HTERT RPE-1 (cell line): Measurements from ENCODE around the gene ZNF254.
"Not testable (repeated sequence)": the region's sequence is repeated elsewhere in the genome, so short reads cannot be mapped to it uniquely, and the experiment has no call there.

Experiments used
- in situ Hi-C: fragments of 300-500 bp; cut with MboI; formaldehyde crosslinking; loops from 4 replicates; pipeline ENCODE4 v1.14.3; 2020; ENCODE audit warnings: low sequenced_read_pairs

Gene ZNF254

GRCh38 chr19:24086974-24087595 lies at the start of gene ZNF254:
TSS of gene ZNF254 (plus strand) at chr19:24087187. CDS start at chr19:24087308, 121 bp downstream.
- in situ Hi-C loops, result no loop called here

GRCh38 chr19:24040621-24041020 lies 46.4 kb upstream of the ZNF254 start:
- in situ Hi-C loops, result no loop called here

- in situ Hi-C loops, result not testable (repeated sequence)
These were observed 45.7 kb upstream of the ZNF254 start for GRCh38 chr19:24041326-24041725.

DNA sequence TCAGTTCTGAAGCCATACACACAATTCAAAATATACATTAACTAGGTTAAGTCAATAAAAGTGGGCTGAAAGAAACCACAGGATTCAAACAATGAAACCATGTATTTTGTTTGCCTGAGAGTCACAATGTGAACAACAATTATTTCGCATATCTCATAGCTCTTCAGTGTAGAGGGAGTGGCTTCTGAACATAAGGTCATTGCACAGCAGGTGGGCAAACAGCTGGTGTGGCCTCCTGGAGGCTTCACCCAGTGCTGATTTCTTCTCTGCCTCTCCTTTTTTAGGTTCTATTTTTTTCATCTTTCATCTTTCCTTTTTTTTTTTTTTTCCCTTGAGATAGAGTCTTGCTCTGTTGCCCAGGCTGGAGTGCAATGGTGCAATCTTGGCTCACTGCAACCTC lies 40.4 kb upstream of the ZNF254 start:
- in situ Hi-C loops, result no loop called here

- in situ Hi-C loops, result no loop called here
These were observed 38.7 kb upstream of the ZNF254 start for GRCh38 chr19:24048261-24048660.

DNA sequence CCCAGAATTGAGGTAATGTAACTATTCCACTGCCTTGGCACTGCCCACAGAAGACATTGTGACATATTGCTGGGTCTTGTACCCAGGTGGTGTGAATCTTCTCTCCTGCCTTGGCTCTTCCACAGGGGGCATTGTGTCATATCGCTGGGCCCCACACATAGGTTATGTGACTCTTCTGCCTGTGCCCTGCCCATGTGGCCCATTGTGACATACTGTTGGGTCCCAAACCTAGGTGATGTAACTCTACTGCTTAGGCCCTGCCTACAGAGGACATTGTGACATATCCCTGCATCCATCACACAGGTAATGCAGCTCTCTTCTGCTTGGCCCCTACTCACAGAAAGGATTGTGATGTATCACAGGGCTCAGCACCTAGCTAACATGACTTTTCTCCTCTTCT lies 37.5 kb upstream of the ZNF254 start:
- in situ Hi-C loops, result no loop called here

GRCh38 chr19:24051516-24051915 lies 35.5 kb upstream of the ZNF254 start:
- in situ Hi-C loops, result no loop called here

GRCh38 chr19:24052811-24053210 lies 34.2 kb upstream of the ZNF254 start:
- in situ Hi-C loops, result no loop called here

- in situ Hi-C loops, result no loop called here
These were observed 33.4 kb upstream of the ZNF254 start for GRCh38 chr19:24053601-24054000.

DNA sequence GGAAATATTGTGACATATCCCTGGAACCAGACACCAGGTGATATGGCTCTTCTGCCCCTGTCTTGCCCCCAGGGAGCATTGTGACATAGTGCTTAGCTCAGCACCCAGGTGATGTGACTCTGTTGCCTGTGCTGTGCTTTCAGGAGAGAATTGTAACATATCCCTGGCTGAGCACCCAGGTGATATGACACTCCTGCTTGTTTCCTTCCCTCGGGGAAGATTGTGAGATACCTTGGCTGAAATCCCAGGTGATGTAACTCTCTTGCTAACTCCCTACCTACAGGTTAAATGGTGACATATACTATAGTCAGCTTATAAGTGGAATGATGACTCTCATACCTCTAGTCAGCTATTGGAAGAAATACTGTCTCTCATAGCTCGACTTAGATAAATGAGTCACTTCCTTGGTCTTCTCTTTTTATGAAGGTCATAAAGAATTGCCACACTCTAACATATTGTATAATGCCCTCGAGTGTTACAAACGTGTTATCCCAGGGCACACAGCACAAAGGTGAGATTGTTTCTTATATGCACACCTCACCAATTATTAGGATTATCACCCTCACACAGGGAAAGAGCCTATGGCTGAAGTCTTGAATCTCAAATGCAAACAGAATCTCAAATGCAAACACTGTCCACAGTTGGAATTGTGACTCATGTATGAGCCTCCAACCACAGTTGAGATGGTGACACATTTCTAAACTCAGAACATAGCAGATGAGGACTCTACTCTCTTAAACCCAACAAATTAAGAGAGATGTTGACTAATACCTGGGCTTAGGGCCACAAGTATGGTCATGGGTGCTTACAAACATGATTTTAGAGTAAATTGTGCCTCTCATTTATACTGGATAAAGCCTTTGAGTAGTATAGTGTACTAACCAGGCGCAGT lies 32.7 kb upstream of the ZNF254 start:
- in situ Hi-C loops, result no loop called here

DNA sequence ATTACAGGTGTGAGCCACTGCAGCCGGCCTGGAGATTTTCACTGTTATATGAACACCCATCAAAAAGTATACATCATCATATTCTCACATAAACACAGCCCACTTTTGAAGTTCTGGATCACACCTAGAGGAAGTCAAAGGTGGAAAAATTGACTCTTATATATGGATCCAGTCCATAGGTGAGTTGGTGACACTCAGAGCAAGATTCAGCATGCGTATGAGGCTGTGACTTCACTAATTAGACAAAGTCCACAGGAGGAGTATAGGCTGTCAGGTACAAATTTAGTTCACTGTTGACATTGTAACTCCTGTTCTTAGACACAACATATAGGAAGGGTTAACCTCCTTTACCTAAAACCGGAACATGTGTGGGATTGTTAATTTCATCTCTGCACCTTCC lies 31.4 kb upstream of the ZNF254 start:
- in situ Hi-C loops, result no loop called here

DNA sequence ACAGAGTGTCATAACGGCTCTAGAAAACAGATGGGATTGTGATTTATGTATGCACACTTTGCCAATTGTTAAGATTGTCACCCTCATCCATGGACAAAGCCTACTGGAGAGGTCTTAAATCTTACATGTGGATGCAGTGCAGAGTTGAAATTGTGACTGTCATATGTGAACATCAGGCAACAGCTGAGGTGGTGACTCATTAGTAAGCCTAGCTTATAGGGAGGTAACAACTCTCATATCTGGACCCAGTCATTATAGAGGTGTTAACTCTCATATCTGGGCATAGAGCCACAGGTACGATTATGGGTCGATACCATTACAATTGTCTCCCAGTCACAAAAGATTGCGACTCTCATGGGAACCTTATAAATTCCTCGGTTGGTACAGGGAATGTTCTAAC lies 29.8 kb upstream of the ZNF254 start:
- in situ Hi-C loops, result no loop called here

DNA sequence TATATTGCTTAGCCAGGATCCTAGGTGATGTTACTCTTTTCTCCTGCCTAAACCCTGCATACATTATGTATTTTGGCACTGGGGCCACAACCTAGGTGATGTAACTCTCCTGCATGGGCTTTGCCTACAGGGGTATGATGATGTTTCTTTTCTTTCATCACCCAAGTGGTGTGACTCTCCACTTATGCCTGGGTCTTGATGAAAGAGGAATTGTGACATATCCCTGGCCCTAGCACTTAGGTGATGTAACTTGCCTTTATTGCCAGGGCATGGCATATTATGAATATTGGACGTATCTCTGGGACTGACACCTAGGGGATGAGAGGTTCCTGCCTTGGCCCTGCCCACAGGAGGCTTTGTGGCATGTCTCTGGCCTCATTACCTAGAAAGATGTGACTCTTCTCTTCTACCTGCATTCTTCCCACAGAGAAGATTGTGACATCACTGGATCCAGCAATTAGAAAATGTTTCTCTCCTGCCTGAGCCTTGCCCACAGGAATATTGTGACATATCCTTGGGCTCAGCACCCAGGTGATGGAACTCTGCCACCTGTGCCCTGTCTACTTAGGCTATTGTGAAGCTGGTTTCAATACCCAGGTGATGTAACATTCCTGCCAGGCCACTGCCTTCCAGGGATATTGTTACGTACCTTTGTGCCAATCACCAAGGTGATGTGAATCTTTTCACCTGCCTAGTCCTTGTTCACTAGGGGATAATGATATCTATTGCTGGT lies 27.3 kb upstream of the ZNF254 start:
- in situ Hi-C loops, result no loop called here

DNA sequence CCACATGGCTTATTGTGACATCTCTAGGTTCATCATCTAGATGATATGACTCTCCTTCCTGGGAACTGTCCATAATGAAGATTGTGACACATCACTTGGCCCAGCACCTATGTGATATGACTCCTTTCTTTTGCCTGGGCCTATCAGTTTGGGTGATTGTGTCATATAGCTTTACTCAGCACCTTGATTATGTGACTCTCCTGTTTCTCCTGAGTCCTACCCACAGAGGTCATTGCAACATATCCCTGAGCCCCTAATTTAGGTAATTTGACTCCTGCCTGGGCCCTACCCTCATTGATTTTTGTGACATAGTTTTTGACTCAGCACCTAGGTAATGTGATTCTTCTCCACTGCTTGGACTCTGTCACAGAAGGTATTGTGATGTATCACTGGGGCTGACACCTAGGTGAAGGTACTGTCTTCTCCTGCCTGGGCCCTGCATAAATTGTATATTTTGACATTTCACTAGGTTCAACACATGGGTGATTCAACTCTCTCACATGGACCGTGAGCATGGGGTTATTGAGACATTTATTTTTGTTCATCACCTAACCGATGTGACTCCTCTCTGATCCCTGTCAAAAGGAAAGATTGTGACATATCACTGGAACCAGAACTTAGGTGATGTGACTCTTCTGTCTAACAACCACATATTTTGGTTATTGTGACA lies 26.2 kb upstream of the ZNF254 start:
- in situ Hi-C loops, result no loop called here

- in situ Hi-C loops, result no loop called here
These were observed 24.8 kb upstream of the ZNF254 start for GRCh38 chr19:24062190-24062589.

GRCh38 chr19:24063295-24063694 lies 23.7 kb upstream of the ZNF254 start:
- in situ Hi-C loops, result no loop called here

DNA sequence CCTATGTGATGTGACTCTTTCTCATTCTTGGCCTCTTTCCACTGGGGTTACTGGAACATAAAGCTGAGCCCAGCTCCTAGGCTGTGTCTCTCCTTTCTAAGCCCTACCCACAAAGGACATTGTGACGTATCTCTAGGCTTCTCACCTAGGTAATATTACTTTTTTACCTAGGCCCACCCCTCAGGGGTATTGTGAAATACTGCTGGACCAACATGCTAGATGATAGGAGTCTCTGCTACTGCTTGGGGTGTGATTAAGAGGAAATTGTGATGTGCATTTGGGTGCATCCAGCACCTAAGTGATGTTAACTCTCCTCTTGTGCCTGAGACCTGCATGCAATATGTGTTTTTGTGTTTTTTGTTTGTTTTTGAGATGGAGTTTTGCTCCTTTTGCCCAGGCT lies 22.8 kb upstream of the ZNF254 start:
- in situ Hi-C loops, result no loop called here

DNA sequence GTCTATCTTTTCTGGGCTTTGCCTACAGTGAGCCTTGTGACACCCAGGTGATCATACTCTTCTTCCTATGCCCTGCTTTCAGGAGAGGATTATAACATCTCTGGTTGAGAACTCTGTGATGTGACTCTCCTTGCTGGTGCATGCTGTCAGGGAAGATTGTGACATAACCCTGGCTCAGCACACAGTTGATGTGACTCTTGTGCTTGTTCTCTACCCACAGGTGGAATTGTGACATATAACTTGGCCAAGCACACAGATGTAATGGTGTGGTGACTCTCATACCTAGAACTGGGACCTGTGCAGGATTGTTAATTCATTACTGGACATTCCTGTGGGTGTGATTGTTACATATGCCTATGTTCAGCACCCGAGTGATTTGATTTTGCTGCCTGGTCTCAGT lies 21.7 kb upstream of the ZNF254 start:
- in situ Hi-C loops, result no loop called here

GRCh38 chr19:24065865-24066604 lies 21.0 kb upstream of the ZNF254 start:
- in situ Hi-C loops, result no loop called here

DNA sequence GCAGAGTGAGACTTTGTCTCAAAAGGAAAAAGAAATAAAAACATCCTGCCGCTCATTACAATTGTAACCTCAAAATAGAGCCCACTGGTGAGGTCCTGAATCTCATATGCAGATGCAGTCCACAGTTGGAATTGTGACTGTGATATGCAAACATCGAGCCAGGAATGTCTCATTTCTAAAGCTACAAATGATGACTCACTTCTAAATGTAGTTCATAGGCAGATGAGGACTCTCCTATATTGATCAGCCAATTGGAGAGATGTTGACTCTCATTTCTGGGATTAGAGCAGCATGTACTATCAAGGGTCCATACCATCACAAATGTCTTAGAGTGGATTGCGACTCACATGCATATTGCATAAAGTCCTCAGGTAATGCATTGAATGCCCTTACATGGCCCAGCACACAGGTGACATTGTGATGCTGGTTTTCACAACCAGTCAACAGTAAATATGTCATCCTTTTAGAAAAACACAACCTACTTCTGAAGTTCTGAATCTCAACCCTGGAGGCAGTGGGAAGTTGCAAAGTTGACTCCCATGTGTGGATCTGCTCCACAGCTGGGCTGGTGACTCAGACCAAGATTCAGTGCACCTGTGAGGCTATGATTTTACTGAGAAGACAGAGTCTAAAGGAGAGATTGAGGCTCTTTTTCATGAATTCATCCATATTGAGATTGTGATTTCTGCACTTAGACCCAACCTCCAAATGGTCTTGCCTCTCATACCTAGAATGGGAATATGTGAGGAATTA lies 16.9 kb upstream of the ZNF254 start:
- in situ Hi-C loops, result no loop called here
